MM.1S (cell line): Measurements from ENCODE around the gene PIGBOS1.

Experiments
- DNase-seq: peaks from one replicate; pipeline ENCODE4 v3.0.0-alpha.2; 2015
- H2AFZ ChIP-seq: fragments of 300-600 bp; sonication (generic); 2 replicates; pipeline ENCODE4 v1.6.0; 2016; ENCODE audit warnings: antibody characterized with exemption, low read length
- H3F3A ChIP-seq: fragments of 300-600 bp; sonication (generic); 2 replicates; pipeline ENCODE4 v1.6.1; 2016; ENCODE audit warnings: mild to moderate bottlenecking, antibody characterized with exemption, low read length, moderate library complexity, mixed read lengths; ENCODE audit not compliant: insufficient read depth
- H3K27ac ChIP-seq: fragments of 300-600 bp; sonication (generic); 2 replicates; pipeline ENCODE4 v1.5.1; 2016; ENCODE audit warnings: mild to moderate bottlenecking, low read length
- H3K27me3 ChIP-seq: fragments of 300-600 bp; sonication (generic); replicated peaks from 2 replicates; pipeline ENCODE4 v1.6.0; 2016; ENCODE audit warnings: low read length; ENCODE audit not compliant: insufficient read depth
- H3K36me3 ChIP-seq: fragments of 300-600 bp; sonication (generic); replicated peaks from 2 replicates; pipeline ENCODE4 v1.6.1; 2016; ENCODE audit warnings: mild to moderate bottlenecking, low read length, mixed read lengths; ENCODE audit not compliant: insufficient read depth
- H3K4me1 ChIP-seq: fragments of 300-600 bp; sonication (generic); 2 replicates; pipeline ENCODE4 v1.6.1; 2016; ENCODE audit warnings: low read length, mixed read lengths
- H3K4me2 ChIP-seq: fragments of 300-600 bp; sonication (generic); 2 replicates; pipeline ENCODE4 v1.6.0; 2016; ENCODE audit warnings: low read depth, low read length
- H3K4me3 ChIP-seq: fragments of 300-600 bp; sonication (generic); 2 replicates; pipeline ENCODE4 v1.5.1; 2016; ENCODE audit warnings: low read length, mixed read lengths
- H3K79me2 ChIP-seq: fragments of 300-600 bp; sonication (generic); 2 replicates; pipeline ENCODE4 v1.6.1; 2016; ENCODE audit warnings: mixed run types, low read length, mixed read lengths
- H3K9ac ChIP-seq: fragments of 300-600 bp; sonication (generic); 2 replicates; pipeline ENCODE4 v1.6.1; 2016; ENCODE audit warnings: low read length, mixed read lengths
- H3K9me2 ChIP-seq: fragments of 300-600 bp; sonication (generic); replicated peaks from 2 replicates; pipeline ENCODE4 v1.6.1; 2016; ENCODE audit warnings: mild to moderate bottlenecking, low read length, mixed read lengths; ENCODE audit not compliant: insufficient read depth
- H3K9me3 ChIP-seq: fragments of 300-600 bp; sonication (generic); replicated peaks from 2 replicates; pipeline ENCODE4 v1.6.1; 2016; ENCODE audit warnings: mild to moderate bottlenecking, low read length, mixed read lengths; ENCODE audit not compliant: insufficient read depth
- H4K20me1 ChIP-seq: fragments of 300-600 bp; sonication (generic); 2 replicates; pipeline ENCODE4 v1.6.1; 2016; ENCODE audit warnings: mild to moderate bottlenecking, low read length, moderate library complexity, mixed read lengths; ENCODE audit not compliant: insufficient read depth
- CTCF ChIP-seq: fragments of 300-600 bp; sonication (generic); IDR thresholded peaks from 2 replicates; pipeline ENCODE4 v1.5.1; 2016; ENCODE audit warnings: antibody characterized with exemption, low read length, mixed read lengths
- EZH2 ChIP-seq: fragments of 300-600 bp; sonication (generic); optimal IDR thresholded peaks from 2 replicates; pipeline ENCODE3; 2017; ENCODE audit warnings: low read depth, mild to moderate bottlenecking, antibody characterized with exemption, low read length, mixed read lengths
- EZH2phosphoT487 ChIP-seq: fragments of 300-600 bp; sonication (generic); IDR thresholded peaks from 2 replicates; pipeline ENCODE4 v1.6.1; 2018; ENCODE audit warnings: antibody characterized with exemption, low read length

The PIGBOS1 gene

GRCh38 chr15:55334997-55335396 is 16.1 kb upstream of the PIGBOS1 start:
- Histone ChIP-seq H3K4me2 (no peak overlapping the region), H3K9me2 (no peaks in the 10 kb centered on the region), H4K20me1 (no peaks in the 10 kb centered on the region), H3K27me3 (no peaks in the 10 kb centered on the region), H3K4me1 (no peaks in the 10 kb centered on the region), H2AFZ (no peak overlapping the region), H3K36me3 (no peaks in the 10 kb centered on the region), H3K4me3 (no peak overlapping the region), H3K9ac (no peak overlapping the region), H3K79me2 (no peaks in the 10 kb centered on the region), H3K27ac (no peak overlapping the region), H3F3A (no peaks in the 10 kb centered on the region), H3K9me3 (no peaks in the 10 kb centered on the region)
- no peak for DNase-seq
- TF ChIP-seq EZH2 (no peak), CTCF (no peak), EZH2phosphoT487 (no peak)

GRCh38 chr15:55334371-55334770 is 15.4 kb upstream of the PIGBOS1 start:
- Histone ChIP-seq H3K4me1 (no peaks in the 10 kb centered on the region), H3K9ac (no peak overlapping the region), H3K79me2 (no peaks in the 10 kb centered on the region), H2AFZ (no peak overlapping the region), H3K9me2 (no peaks in the 10 kb centered on the region), H3K4me2 (no peak overlapping the region), H3K36me3 (no peaks in the 10 kb centered on the region), H3K4me3 (no peak overlapping the region), H3F3A (no peaks in the 10 kb centered on the region), H3K9me3 (no peaks in the 10 kb centered on the region), H3K27ac (no peak overlapping the region), H3K27me3 (no peaks in the 10 kb centered on the region), H4K20me1 (no peaks in the 10 kb centered on the region)
- TF ChIP-seq EZH2phosphoT487 (no peak), CTCF (no peak), EZH2 (no peak)
- DNase-seq, result no peak

GRCh38 chr15:55327387-55327786 is 8.5 kb upstream of the PIGBOS1 start:
- no peaks in the 10 kb centered on the region for H3F3A ChIP-seq
- H2AFZ ChIP-seq, result no peak overlapping the region
- no peak overlapping the region for H3K4me2 ChIP-seq
- H3K27ac ChIP-seq, result no peak overlapping the region
- no peaks in the 10 kb centered on the region for H3K27me3 ChIP-seq
- TF ChIP-seq CTCF, result no peak
- no peak for TF ChIP-seq EZH2
- TF ChIP-seq EZH2phosphoT487, result no peak
- no peaks in the 10 kb centered on the region for H3K36me3 ChIP-seq
- no peak for DNase-seq
- H3K79me2 ChIP-seq, result 0 out of 2 replicates have a peak, but pooled peaks cover 2% of the 10 kb centered on the region
- H3K9me3 ChIP-seq, result no peaks in the 10 kb centered on the region
- no peak overlapping the region for H3K9ac ChIP-seq
- H3K4me1 ChIP-seq, result no peaks in the 10 kb centered on the region
- no peaks in the 10 kb centered on the region for H4K20me1 ChIP-seq
- H3K4me3 ChIP-seq, result no peak overlapping the region
- no peaks in the 10 kb centered on the region for H3K9me2 ChIP-seq
